IMR-90 (cell line): ENCODE data around the gene LRRC36. TPM values are rescaled to one million over a fixed set of nuclear protein-coding genes. Genes with fewer than 3 reads are reported as not detected.

Experiments
- ATAC-seq: fragments of 200-7000 bp; cut with Tn5 transposase; 2 replicates; pipeline ENCODE4 v1.9.1; 2020; ENCODE audit warnings: low read depth, mild to moderate bottlenecking, moderate library complexity
- BruUV-seq: library from RNA; stranded (reverse); fragments of 400-500 nt; replicated peaks from 2 replicates; lab custom pipeline; 2021; lab: Mats Ljungman, UMichigan
- CTCF ChIA-PET: fragments of 300-600 bp; formaldehyde crosslinking; extraction: SDS; loops from one replicate; lab custom pipeline; 2021; ENCODE audit warnings: antibody characterized with exemption; lab: Yijun Ruan, JAX
- POLR2A ChIA-PET: fragments of 300-600 bp; sonication (Branson Sonifier 250); formaldehyde crosslinking; loops from one replicate; lab custom pipeline; 2022; ENCODE audit warnings: antibody characterized with exemption; ENCODE audit not compliant: unreplicated experiment; lab: Charles Lee
- DNase-seq: peaks from one replicate; pipeline ENCODE4 v3.0.0; 2013
- H2AFZ ChIP-seq: replicated peaks from 2 replicates; pipeline ENCODE3; 2013; ENCODE audit warnings: low read length, mild to moderate bottlenecking; ENCODE audit not compliant: poor library complexity
- H2AK5ac ChIP-seq: 2 replicates; pipeline ENCODE4 v1.6.1; 2013; ENCODE audit warnings: low read depth, low read length, inconsistent platforms
- H2AK9ac ChIP-seq: replicated peaks from 2 replicates; pipeline ENCODE3; 2013; ENCODE audit warnings: mild to moderate bottlenecking, low read depth, low read length, moderate library complexity; ENCODE audit not compliant: poor library complexity
- H2BK120ac ChIP-seq: 2 replicates; pipeline ENCODE4 v1.6.1; 2013; ENCODE audit warnings: low read depth, low read length, inconsistent platforms
- H2BK15ac ChIP-seq: 3 replicates; pipeline ENCODE4 v1.6.1; 2013; ENCODE audit warnings: low read depth, low read length, inconsistent platforms
- H2BK20ac ChIP-seq: 2 replicates; pipeline ENCODE4 v1.6.1; 2013; ENCODE audit warnings: low read depth, mild to moderate bottlenecking, inconsistent platforms, low read length, moderate library complexity
- H2BK5ac ChIP-seq: 2 replicates; pipeline ENCODE4 v1.6.1; 2013; ENCODE audit warnings: mild to moderate bottlenecking, low read depth, low read length, inconsistent platforms; ENCODE audit not compliant: poor library complexity, severe bottlenecking
- H3K14ac ChIP-seq: replicated peaks from 2 replicates; pipeline ENCODE4 v1.6.1; 2013; ENCODE audit warnings: low read depth, low read length, inconsistent platforms
- H3K18ac ChIP-seq: 2 replicates; pipeline ENCODE4 v1.6.1; 2013; ENCODE audit warnings: low read depth, low read length, control low read depth
- H3K23ac ChIP-seq: 2 replicates; pipeline ENCODE4 v1.6.1; 2013; ENCODE audit warnings: low read depth, low read length, inconsistent platforms
- H3K27ac ChIP-seq: 2 replicates; pipeline ENCODE4 v1.5.1; 2013; ENCODE audit warnings: mild to moderate bottlenecking, control low read depth, low read length; ENCODE audit not compliant: insufficient read depth
- H3K27me3 ChIP-seq: 2 replicates; pipeline ENCODE4 v1.6.1; 2013; ENCODE audit warnings: low read length; ENCODE audit not compliant: control insufficient read depth, insufficient read depth
- H3K36me3 ChIP-seq: 2 replicates; pipeline ENCODE4 v1.6.1; 2013; ENCODE audit warnings: low read length, mixed read lengths; ENCODE audit not compliant: control insufficient read depth, insufficient read depth
- H3K4ac ChIP-seq: 2 replicates; pipeline ENCODE4 v1.6.1; 2013; ENCODE audit warnings: low read depth, low read length, inconsistent platforms
- H3K4me1 ChIP-seq: 2 replicates; pipeline ENCODE4 v1.6.1; 2013; ENCODE audit warnings: low read length, mixed read lengths; ENCODE audit not compliant: control insufficient read depth, insufficient read depth
- H3K4me2 ChIP-seq: 2 replicates; pipeline ENCODE4 v1.6.1; 2013; ENCODE audit warnings: low read depth, mild to moderate bottlenecking, control low read depth, low read length, moderate library complexity
- H3K4me3 ChIP-seq: 2 replicates; pipeline ENCODE4 v1.5.1; 2013; ENCODE audit warnings: low read depth, mild to moderate bottlenecking, control low read depth, low read length, moderate library complexity; ENCODE audit not compliant: insufficient read depth
- H3K56ac ChIP-seq: 2 replicates; pipeline ENCODE4 v1.6.1; 2013; ENCODE audit warnings: low read length, inconsistent platforms; ENCODE audit not compliant: insufficient read depth; ENCODE audit errors: extremely low read depth
- H3K79me1 ChIP-seq, 2 experiments: 2 replicates each; pipeline ENCODE4 v1.6.1; 2013; ENCODE audit warnings: low read length in 2 of 2, inconsistent platforms in 1 of 2, low read depth in 1 of 2
- H3K9ac ChIP-seq: 2 replicates; pipeline ENCODE4 v1.6.1; 2013; ENCODE audit warnings: low read depth, low read length, control low read depth
- H3K9me1 ChIP-seq: 2 replicates; pipeline ENCODE4 v1.6.1; 2013; ENCODE audit warnings: low read length, inconsistent platforms; ENCODE audit not compliant: insufficient read depth
- H3K9me3 ChIP-seq: 2 replicates; pipeline ENCODE4 v1.6.1; 2013; ENCODE audit warnings: low read length; ENCODE audit not compliant: control insufficient read depth, insufficient read depth
- H4K20me1 ChIP-seq: 2 replicates; pipeline ENCODE4 v1.6.1; 2013; ENCODE audit warnings: low read length, inconsistent platforms; ENCODE audit not compliant: insufficient read depth
- H4K5ac ChIP-seq: 2 replicates; pipeline ENCODE4 v1.6.1; 2013; ENCODE audit warnings: mild to moderate bottlenecking, low read depth, low read length, control low read depth
- H4K8ac ChIP-seq, 2 experiments: 2 replicates each; pipeline ENCODE4 v1.6.1; 2013; ENCODE audit warnings: low read depth in 2 of 2, low read length in 2 of 2, control low read depth in 1 of 2, inconsistent platforms in 1 of 2
- H4K91ac ChIP-seq: 2 replicates; pipeline ENCODE4 v1.6.1; 2013; ENCODE audit warnings: low read depth, low read length, inconsistent platforms; ENCODE audit not compliant: insufficient read depth
- NFE2L2 ChIP-seq: fragments of 150-350 bp; IDR thresholded peaks from 2 replicates; pipeline ENCODE4 v1.6.1; 2016; ENCODE audit warnings: low read depth, mild to moderate bottlenecking, low read length
- WGBS, 2 experiments: methylation state at CpG; one replicate each; pipeline versions ENCODE4 v1.1.5 to v1.1.7; 2013; ENCODE audit warnings: missing lambda C conversion rate in 2 of 2; ENCODE audit not compliant: insufficient read length in 1 of 2; ENCODE audit errors: extremely low coverage in 2 of 2; 5-methylcytosine and 5-hydroxymethylcytosine counted together
- dilution Hi-C: fragments of 300-500 bp; cut with HindIII; formaldehyde crosslinking; loops from one replicate; pipeline ENCODE4 v1.14.3; 2018; ENCODE audit warnings: low sequenced_read_pairs; ENCODE audit not compliant: unreplicated experiment
- in situ Hi-C: fragments of 300-500 bp; cut with MboI; formaldehyde crosslinking; loops from 3 replicates; pipeline ENCODE4 v1.14.3; 2019; ENCODE audit warnings: low sequenced_read_pairs, inconsistent platforms, mixed read lengths
- intact Hi-C: fragments of 100-400 bp; cut with micrococcal nuclease; formaldehyde crosslinking; loops from 2 replicates; pipeline ENCODE4 v1.10.0; 2022
- polyA plus RNA-seq, 3 experiments: library from polyadenylated mRNA; depleted of rRNA; stranded (reverse); fragments of >200 nt; gene quantifications; 2 replicates each; pipeline ENCODE4 v1.2.3, GENCODE V29; 2012; ENCODE audit warnings: low replicate concordance in 1 of 3
- total RNA-seq: library from RNA; depleted of rRNA; stranded (reverse); fragments of >200 nt; gene quantifications from 2 replicates; pipeline ENCODE4 v1.2.3, GENCODE V29; 2012

The LRRC36 gene
- total and polyA plus RNA-seq, 2 of the 4 experiments (the other 2 are of a cell fraction): 0.18 to 0.29 TPM

- H4K5ac ChIP-seq: no peak overlapping the region
- H3K18ac ChIP-seq: no peak overlapping the region
- H3K9ac ChIP-seq: no peak overlapping the region
- ATAC-seq (no peak), DNase-seq (no peak)
- no peak overlapping the region for H3K56ac ChIP-seq
- in situ Hi-C loops: no loop called here
- H2AK9ac ChIP-seq: no peak overlapping the region
- H3K4me1 ChIP-seq: no peaks in the 10 kb centered on the region
- H3K79me1 ChIP-seq: no peaks in the 10 kb centered on the region
- BruUV-seq: no TSS peak
- H3K9me3 ChIP-seq: no peaks in the 10 kb centered on the region
- no peak overlapping the region for H2AFZ ChIP-seq
- no peak overlapping the region for H4K8ac ChIP-seq
- no peak overlapping the region for H2AK5ac ChIP-seq
- no peak overlapping the region for H3K14ac ChIP-seq
- H3K36me3 ChIP-seq: no peaks in the 10 kb centered on the region
- H3K9me1 ChIP-seq: no peaks in the 10 kb centered on the region
- no peak overlapping the region for H4K91ac ChIP-seq
- POLR2A ChIA-PET: no interaction called here
- no peaks in the 10 kb centered on the region for H3K27me3 ChIP-seq
- no peak overlapping the region for H3K4me3 ChIP-seq
- CTCF ChIA-PET: no interaction called here
- no peak overlapping the region for H2BK120ac ChIP-seq
- H3K4ac ChIP-seq: no peak overlapping the region
- WGBS, 2 experiments: 88% methylated on average over 1 of the region's 1 CpG; no CpG with 5 or more reads in 1 of the 2 experiments
- no peak overlapping the region for H3K27ac ChIP-seq
- H4K20me1 ChIP-seq: no peaks in the 10 kb centered on the region
- H2BK5ac ChIP-seq: no peak overlapping the region
- intact Hi-C loops: no loop called here
- no peak for TF ChIP-seq NFE2L2
- H2BK20ac ChIP-seq: no peak overlapping the region
- H3K23ac ChIP-seq: no peak overlapping the region
- no peak overlapping the region for H3K4me2 ChIP-seq
- H2BK15ac ChIP-seq: no peak overlapping the region
- dilution Hi-C loops: no loop called here
Observed at GRCh38 chr16:67336648-67337047, 10.0 kb downstream of the LRRC36 start.
